Fibroblast of lung (primary cell): Measurements from ENCODE around the gene GUCA2B. TPM values are rescaled to one million over a fixed set of nuclear protein-coding genes. Genes with fewer than 3 reads are reported as not detected.
A peak's percentile ranks its signal among the peaks of the same experiment; 100 is the strongest.

Experiments
- DNase-seq, 2 donors: peaks; one replicate each; pipeline versions ENCODE4 v3.0.0 to v3.0.0-alpha.2; 2010; ENCODE audit warnings: low read depth in 2 of 2
- H2AFZ ChIP-seq: 2 replicates; pipeline ENCODE4 v1.5.1; 2012; ENCODE audit warnings: low read length, control low read depth, inconsistent platforms
- H3K27ac ChIP-seq: 2 replicates; pipeline ENCODE4 v1.5.1; 2011; ENCODE audit warnings: low read length, control low read depth; ENCODE audit not compliant: insufficient read depth
- H3K27me3 ChIP-seq: 2 replicates; pipeline ENCODE4 v1.5.1; 2011; ENCODE audit warnings: mild to moderate bottlenecking, low read length; ENCODE audit not compliant: control insufficient read depth, insufficient read depth
- H3K36me3 ChIP-seq: 2 replicates; pipeline ENCODE4 v1.5.1; 2011; ENCODE audit warnings: low read length; ENCODE audit not compliant: control insufficient read depth, insufficient read depth
- H3K4me1 ChIP-seq: 2 replicates; pipeline ENCODE4 v1.5.1; 2011; ENCODE audit warnings: low read length; ENCODE audit not compliant: control insufficient read depth, insufficient read depth; ENCODE audit errors: extremely low read depth
- H3K4me2 ChIP-seq: 2 replicates; pipeline ENCODE4 v1.5.1; 2011; ENCODE audit warnings: low read length, control low read depth; ENCODE audit not compliant: insufficient read depth; ENCODE audit errors: extremely low read depth
- H3K4me3 ChIP-seq, 4 experiments: fragments of 200-600 bp in 1 of 4; sonication (generic) in 1 of 4; replicated peaks in 1 of 4; 2 replicates each; pipeline ENCODE4 v1.5.1; 2011 to 2016; ENCODE audit warnings: low read length in 4 of 4, low read depth in 3 of 4, mild to moderate bottlenecking in 3 of 4, control low read depth in 2 of 4, inconsistent platforms in 1 of 4, mixed read lengths in 1 of 4; ENCODE audit not compliant: insufficient read depth in 1 of 4; ENCODE audit errors: control extremely low read depth in 1 of 4
- H3K79me2 ChIP-seq: 2 replicates; pipeline ENCODE4 v1.5.1; 2012; ENCODE audit warnings: mild to moderate bottlenecking, low read length, inconsistent platforms; ENCODE audit not compliant: control insufficient read depth, insufficient read depth
- H3K9ac ChIP-seq: 2 replicates; pipeline ENCODE4 v1.5.1; 2011; ENCODE audit warnings: mild to moderate bottlenecking, low read length, control low read depth; ENCODE audit not compliant: insufficient read depth
- H3K9me3 ChIP-seq: 2 replicates; pipeline ENCODE4 v1.5.1; 2012; ENCODE audit warnings: low read depth, low read length; ENCODE audit not compliant: control insufficient read depth, insufficient read depth
- H4K20me1 ChIP-seq: 2 replicates; pipeline ENCODE4 v1.5.1; 2011; ENCODE audit warnings: low read length; ENCODE audit not compliant: control insufficient read depth, insufficient read depth; ENCODE audit errors: extremely low read depth
- EZH2 ChIP-seq: IDR thresholded peaks from 2 replicates; pipeline ENCODE4 v1.5.1; 2012; ENCODE audit warnings: low read length, control low read depth, mild to moderate bottlenecking; ENCODE audit errors: missing control alignments
- polyA plus RNA-seq, 2 donors: library from polyadenylated mRNA; depleted of rRNA in 1 of 2; stranded (reverse) in 1 of 2; unstranded in 1 of 2; fragments of >200 nt; gene quantifications; 2 replicates each; pipeline ENCODE4 v1.2.1, GENCODE V29; 2011 to 2012; ENCODE audit warnings: missing spikeins in 1 of 2
- total RNA-seq: library from RNA; depleted of rRNA; stranded (reverse); fragments of >200 nt; gene quantifications from 2 replicates; pipeline ENCODE4 v1.2.1, GENCODE V29; 2014
- TF ChIP-seq, protein P1 (sequence below), 2 donors: IDR thresholded peaks in 1 of 2; conservative IDR thresholded peaks in 1 of 2; 1 replicate in 1 of 2; 2 replicates in 1 of 2; pipeline ENCODE4 v1.5.1; 2011 to 2012; ENCODE audit warnings: low read length in 2 of 2, control low read depth in 1 of 2, inconsistent platforms in 1 of 2, low read depth in 1 of 2, mild to moderate bottlenecking in 1 of 2

Gene GUCA2B
- total and polyA plus RNA-seq, 2 donors (not counting 1 experiment from before 2014, with no cell fraction given), result not detected

DNA sequence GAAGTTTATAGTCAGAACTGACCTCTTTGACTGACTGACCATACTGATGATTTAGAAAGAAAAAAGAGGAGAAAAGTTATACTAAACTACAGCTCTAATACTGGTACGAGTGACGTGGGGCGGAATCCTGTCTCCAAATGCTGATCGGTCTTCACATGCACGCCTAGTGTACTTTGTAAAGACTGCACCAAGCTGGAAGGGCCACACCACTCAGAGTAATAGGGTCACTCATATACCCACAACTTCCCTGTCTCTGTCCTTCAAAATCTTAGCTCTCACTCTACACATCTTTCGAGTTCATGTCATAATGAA lies 30.7 kb downstream of the GUCA2B start:
- Histone ChIP-seq H2AFZ (no peak overlapping the region), H3K4me2 (no peak overlapping the region), H3K27me3 (no peaks in the 10 kb centered on the region), H4K20me1 (no peaks in the 10 kb centered on the region), H3K27ac (no peak overlapping the region), H3K9ac (no peak overlapping the region), H3K4me1 (peaks cover 2% of the 10 kb centered on the region), H3K4me3 (no peak overlapping the region), H3K79me2 (no peaks in the 10 kb centered on the region), H3K9me3 (no peaks in the 10 kb centered on the region), H3K36me3 (no peaks in the 10 kb centered on the region)
- no peak for TF ChIP-seq EZH2
- TF ChIP-seq, protein P1, sequence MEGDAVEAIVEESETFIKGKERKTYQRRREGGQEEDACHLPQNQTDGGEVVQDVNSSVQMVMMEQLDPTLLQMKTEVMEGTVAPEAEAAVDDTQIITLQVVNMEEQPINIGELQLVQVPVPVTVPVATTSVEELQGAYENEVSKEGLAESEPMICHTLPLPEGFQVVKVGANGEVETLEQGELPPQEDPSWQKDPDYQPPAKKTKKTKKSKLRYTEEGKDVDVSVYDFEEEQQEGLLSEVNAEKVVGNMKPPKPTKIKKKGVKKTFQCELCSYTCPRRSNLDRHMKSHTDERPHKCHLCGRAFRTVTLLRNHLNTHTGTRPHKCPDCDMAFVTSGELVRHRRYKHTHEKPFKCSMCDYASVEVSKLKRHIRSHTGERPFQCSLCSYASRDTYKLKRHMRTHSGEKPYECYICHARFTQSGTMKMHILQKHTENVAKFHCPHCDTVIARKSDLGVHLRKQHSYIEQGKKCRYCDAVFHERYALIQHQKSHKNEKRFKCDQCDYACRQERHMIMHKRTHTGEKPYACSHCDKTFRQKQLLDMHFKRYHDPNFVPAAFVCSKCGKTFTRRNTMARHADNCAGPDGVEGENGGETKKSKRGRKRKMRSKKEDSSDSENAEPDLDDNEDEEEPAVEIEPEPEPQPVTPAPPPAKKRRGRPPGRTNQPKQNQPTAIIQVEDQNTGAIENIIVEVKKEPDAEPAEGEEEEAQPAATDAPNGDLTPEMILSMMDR (conservative IDR thresholded peaks at IDR 0.05 in 1 of 2, IDR thresholded peaks at IDR 0.05 in 1 of 2; ENCODE audit: low read depth in 1 of 2, low read length in 2 of 2), result no peak
- no peak for DNase-seq

DNA sequence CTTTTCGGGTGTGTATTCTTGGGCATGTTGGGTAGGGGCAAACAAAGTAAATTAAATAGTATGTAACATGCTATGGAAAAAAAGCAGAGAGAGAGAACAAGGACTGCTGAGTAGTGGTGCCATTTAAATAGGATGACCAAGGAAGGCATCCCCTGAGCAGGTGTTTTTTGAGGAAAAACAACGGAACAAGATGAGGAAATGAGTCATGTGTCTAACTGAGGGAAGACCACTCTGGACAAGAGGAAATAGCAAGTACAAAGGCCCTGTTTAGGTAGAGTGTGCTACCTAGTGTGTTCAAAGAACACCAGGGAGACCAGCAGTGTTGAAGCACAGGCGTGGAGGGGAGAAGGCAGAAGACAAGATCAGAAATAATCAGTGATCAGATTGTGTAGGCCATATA lies 31.4 kb downstream of the GUCA2B start:
- DNase-seq, result no peak
- Histone ChIP-seq H3K9ac (no peak overlapping the region), H4K20me1 (no peaks in the 10 kb centered on the region), H3K9me3 (no peaks in the 10 kb centered on the region), H3K27ac (no peak overlapping the region), H3K4me1 (peaks cover 2% of the 10 kb centered on the region), H2AFZ (no peak overlapping the region), H3K79me2 (no peaks in the 10 kb centered on the region), H3K4me2 (no peak overlapping the region), H3K36me3 (no peaks in the 10 kb centered on the region), H3K4me3 (no peak overlapping the region), H3K27me3 (no peaks in the 10 kb centered on the region)
- no peak for TF ChIP-seq EZH2
- TF ChIP-seq, protein P1 (conservative IDR thresholded peaks at IDR 0.05 in 1 of 2, IDR thresholded peaks at IDR 0.05 in 1 of 2; ENCODE audit: low read depth in 1 of 2, low read length in 2 of 2), result no peak

DNA sequence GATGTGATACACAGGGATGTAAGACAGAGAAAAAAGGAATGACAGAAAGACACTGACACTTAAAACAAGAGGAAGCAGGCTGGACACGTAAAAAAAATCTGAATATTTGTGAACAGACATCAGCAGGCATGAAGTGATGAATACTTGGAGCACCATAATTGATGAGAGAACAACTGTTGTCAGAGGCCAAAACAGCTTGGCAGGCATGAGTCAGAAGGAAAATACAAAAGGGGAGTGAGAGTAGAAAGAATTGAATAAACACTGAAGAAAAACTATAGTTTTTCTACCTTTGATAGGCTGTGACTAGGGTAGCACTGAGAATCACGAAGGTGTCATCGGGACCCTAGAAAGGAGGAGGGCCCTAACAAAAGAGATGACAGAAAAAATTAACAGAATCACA lies 32.9 kb downstream of the GUCA2B start:
- Histone ChIP-seq H3K36me3 (no peaks in the 10 kb centered on the region), H4K20me1 (no peaks in the 10 kb centered on the region), H3K4me2 (no peak overlapping the region), H3K79me2 (no peaks in the 10 kb centered on the region), H3K27ac (no peak overlapping the region), H3K4me3 (no peak overlapping the region), H3K27me3 (no peaks in the 10 kb centered on the region), H3K9ac (no peak overlapping the region), H3K9me3 (no peaks in the 10 kb centered on the region), H2AFZ (no peak overlapping the region), H3K4me1 (no peaks in the 10 kb centered on the region)
- TF ChIP-seq, protein P1 (conservative IDR thresholded peaks at IDR 0.05 in 1 of 2, IDR thresholded peaks at IDR 0.05 in 1 of 2; ENCODE audit: low read depth in 1 of 2, low read length in 2 of 2), result no peak
- no peak for TF ChIP-seq EZH2
- peak; percentile 43 to 81 for DNase-seq
